Nephron progenitor cell (in vitro differentiated cells): Measurements from ENCODE around the gene ZNF516.
A peak's percentile ranks its signal among the peaks of the same experiment; 100 is the strongest.

ENCODE experiments used
- DNase-seq: peaks from one replicate; pipeline ENCODE4 v3.0.0; 2021
- H3K27ac Mint-ChIP-seq: 2 replicates; pipeline ENCODE4 v1.8.0; 2021; ENCODE audit warnings: mild to moderate bottlenecking, moderate library complexity, mixed read lengths
- H3K27me3 Mint-ChIP-seq: 2 replicates; pipeline ENCODE4 v1.8.0; 2021; ENCODE audit warnings: mild to moderate bottlenecking, low read depth, mixed read lengths; ENCODE audit not compliant: poor library complexity
- H3K36me3 Mint-ChIP-seq: 2 replicates; pipeline ENCODE4 v1.8.0; 2021; ENCODE audit warnings: low read depth, mixed read lengths
- H3K4me1 Mint-ChIP-seq: 2 replicates; pipeline ENCODE4 v1.8.0; 2021; ENCODE audit warnings: mixed read lengths
- H3K4me3 Mint-ChIP-seq: 2 replicates; pipeline ENCODE4 v1.8.0; 2021; ENCODE audit warnings: mild to moderate bottlenecking, moderate library complexity, mixed read lengths
- H3K9me3 Mint-ChIP-seq: 2 replicates; pipeline ENCODE4 v1.8.0; 2021; ENCODE audit warnings: mild to moderate bottlenecking, moderate library complexity, mixed read lengths
- TF ChIP-seq, protein P1 (sequence below): fragments of 200-600 bp; sonication (generic); IDR thresholded peaks from 2 replicates; pipeline ENCODE4 v1.5.0; 2021; ENCODE audit warnings: antibody characterized with exemption

Gene ZNF516

DNA sequence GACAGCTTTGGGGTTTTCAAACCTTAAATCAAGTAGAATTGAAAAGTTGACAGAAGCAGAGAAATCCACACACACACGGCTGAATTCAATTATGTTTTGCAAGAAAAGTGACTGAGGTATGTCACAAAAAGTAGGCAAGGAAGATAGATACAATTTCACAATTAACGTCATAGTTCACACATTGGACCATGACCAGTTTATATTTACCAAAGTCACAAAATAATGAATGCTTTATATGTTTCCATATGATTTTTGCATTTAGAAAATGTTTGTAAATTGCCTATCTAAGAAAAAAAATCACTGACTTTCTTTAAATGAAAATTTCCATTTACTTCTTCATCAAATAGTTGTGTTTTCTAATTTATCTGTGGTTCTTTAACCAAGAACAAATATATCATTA, 29.4 kb upstream of the ZNF516 start:
- Mint-ChIP-seq H3K36me3 (no peaks in the 10 kb centered on the region), H3K27ac (peak overlapping the region; percentile 100), H3K9me3 (no peaks in the 10 kb centered on the region), H3K4me3 (peak overlapping the region; percentile 83), H3K27me3 (peaks cover 6% of the 10 kb centered on the region), H3K4me1 (peaks cover 91% of the 10 kb centered on the region)
- DNase-seq: no peak
- TF ChIP-seq, protein P1, sequence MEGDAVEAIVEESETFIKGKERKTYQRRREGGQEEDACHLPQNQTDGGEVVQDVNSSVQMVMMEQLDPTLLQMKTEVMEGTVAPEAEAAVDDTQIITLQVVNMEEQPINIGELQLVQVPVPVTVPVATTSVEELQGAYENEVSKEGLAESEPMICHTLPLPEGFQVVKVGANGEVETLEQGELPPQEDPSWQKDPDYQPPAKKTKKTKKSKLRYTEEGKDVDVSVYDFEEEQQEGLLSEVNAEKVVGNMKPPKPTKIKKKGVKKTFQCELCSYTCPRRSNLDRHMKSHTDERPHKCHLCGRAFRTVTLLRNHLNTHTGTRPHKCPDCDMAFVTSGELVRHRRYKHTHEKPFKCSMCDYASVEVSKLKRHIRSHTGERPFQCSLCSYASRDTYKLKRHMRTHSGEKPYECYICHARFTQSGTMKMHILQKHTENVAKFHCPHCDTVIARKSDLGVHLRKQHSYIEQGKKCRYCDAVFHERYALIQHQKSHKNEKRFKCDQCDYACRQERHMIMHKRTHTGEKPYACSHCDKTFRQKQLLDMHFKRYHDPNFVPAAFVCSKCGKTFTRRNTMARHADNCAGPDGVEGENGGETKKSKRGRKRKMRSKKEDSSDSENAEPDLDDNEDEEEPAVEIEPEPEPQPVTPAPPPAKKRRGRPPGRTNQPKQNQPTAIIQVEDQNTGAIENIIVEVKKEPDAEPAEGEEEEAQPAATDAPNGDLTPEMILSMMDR: no peak

- TF ChIP-seq, protein P1: no peak
- H3K9me3 Mint-ChIP-seq: no peaks in the 10 kb centered on the region
- DNase-seq: no peak
- peak overlapping the region; percentile 97 for H3K27ac Mint-ChIP-seq
- peaks cover 91% of the 10 kb centered on the region for H3K4me1 Mint-ChIP-seq
- H3K4me3 Mint-ChIP-seq: peak overlapping the region; percentile 61
- no peaks in the 10 kb centered on the region for H3K36me3 Mint-ChIP-seq
- H3K27me3 Mint-ChIP-seq: peaks cover 3% of the 10 kb centered on the region
Measured at GRCh38 chr18:76522551-76522950, 27.5 kb upstream of the ZNF516 start.

DNA sequence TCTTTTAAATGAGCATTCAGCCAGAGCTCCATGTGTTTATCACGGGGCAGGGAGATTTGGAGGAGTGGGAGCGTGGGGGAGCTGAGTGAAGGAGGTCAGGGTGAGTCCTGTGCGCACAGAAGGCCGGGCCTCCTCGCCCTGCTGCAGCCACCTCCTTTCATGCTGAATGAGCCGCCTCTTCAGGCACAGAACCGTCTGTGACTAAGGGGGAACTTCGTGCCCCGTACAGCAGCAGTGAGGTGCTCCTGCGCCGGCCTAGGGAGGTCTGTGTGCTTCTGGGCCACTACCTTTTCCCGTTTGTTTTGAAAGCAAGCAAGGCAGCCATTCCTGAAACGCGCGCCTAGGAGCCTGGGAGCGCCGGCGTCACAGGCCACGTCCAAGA, 27.1 kb upstream of the ZNF516 start:
- peak overlapping the region; percentile 8 for H3K4me3 Mint-ChIP-seq
- H3K27me3 Mint-ChIP-seq: peaks cover 3% of the 10 kb centered on the region
- peaks cover 94% of the 10 kb centered on the region for H3K4me1 Mint-ChIP-seq
- H3K9me3 Mint-ChIP-seq: no peaks in the 10 kb centered on the region
- DNase-seq: peak; percentile 50
- TF ChIP-seq, protein P1: no peak
- no peaks in the 10 kb centered on the region for H3K36me3 Mint-ChIP-seq
- H3K27ac Mint-ChIP-seq: peak overlapping the region; percentile 97

- Mint-ChIP-seq H3K27me3 (peaks cover 3% of the 10 kb centered on the region), H3K36me3 (no peaks in the 10 kb centered on the region), H3K27ac (peak overlapping the region; percentile 97), H3K9me3 (no peaks in the 10 kb centered on the region), H3K4me3 (peak overlapping the region; percentile 8), H3K4me1 (peaks cover 89% of the 10 kb centered on the region)
- no peak for DNase-seq
- TF ChIP-seq, protein P1: no peak
Measured at GRCh38 chr18:76521417-76522121, 26.5 kb upstream of the ZNF516 start.

GRCh38 chr18:76518860-76519538, 24.0 kb upstream of the ZNF516 start:
- no peaks in the 10 kb centered on the region for H3K36me3 Mint-ChIP-seq
- H3K4me1 Mint-ChIP-seq: peaks cover 73% of the 10 kb centered on the region
- TF ChIP-seq, protein P1: no peak
- peaks cover under 1% of the 10 kb centered on the region for H3K9me3 Mint-ChIP-seq
- H3K4me3 Mint-ChIP-seq: peak overlapping the region; percentile 82
- peak; percentile 31 for DNase-seq
- peak overlapping the region; percentile 99 for H3K27ac Mint-ChIP-seq
- H3K27me3 Mint-ChIP-seq: no peaks in the 10 kb centered on the region
